K562 (cell line): Measurements from ENCODE around the gene TARBP2. TPM values are rescaled to one million over a fixed set of nuclear protein-coding genes. Genes with fewer than 3 reads are reported as not detected.

Experiments used
- ATAC-seq: fragments of 200-7000 bp; cut with Tn5 transposase; 3 replicates; pipeline ENCODE4 v1.9.1; 2020; ENCODE audit warnings: moderate library complexity
- BruUV-seq: library from RNA; stranded (reverse); fragments of 400-500 nt; replicated peaks from 2 replicates; lab custom pipeline; 2021; lab: Mats Ljungman, UMichigan
- CTCF ChIA-PET: fragments of 300-600 bp; formaldehyde crosslinking; extraction: SDS; loops from one replicate; lab custom pipeline; 2021; ENCODE audit warnings: low intra/inter-chr PET ratio; lab: Yijun Ruan, JAX
- POLR2A ChIA-PET: fragments of 300-600, 350-650 bp; sonication (Branson Sonifier 250); formaldehyde crosslinking; extraction: SDS; loops from one replicate; lab custom pipeline; 2021; ENCODE audit warnings: antibody characterized with exemption, inconsistent platforms; lab: Yijun Ruan, JAX
- DNase-seq, 4 experiments: peaks; one replicate each; pipeline versions ENCODE4 v3.0.0 to v3.0.0-alpha.2; 2011 to 2018; ENCODE audit warnings: low spot score in 3 of 4, mixed read lengths in 3 of 4; ENCODE audit errors: extremely low read depth in 1 of 4
- FAIRE-seq: peaks from 2 replicates; lab custom pipeline; 2011; peaks lifted over from hg19 to GRCh38; lab: Jason Lieb, UNC
- H2AFZ ChIP-seq: 2 replicates; pipeline ENCODE4 v1.6.0; 2011; ENCODE audit warnings: low read depth, low read length, control low read depth, inconsistent platforms
- H3K27ac ChIP-seq: fragments of 200-600 bp; 3 replicates; pipeline ENCODE4 v1.8.0; 2011; ENCODE audit warnings: low read depth, mild to moderate bottlenecking, control low read depth, inconsistent platforms, low read length, moderate library complexity, mixed read lengths; ENCODE audit errors: extremely low read depth
- H3K27me3 ChIP-seq, 2 experiments: fragments of 300-600 bp in 1 of 2; 2 replicates in 1 of 2; 3 replicates in 1 of 2; pipeline versions ENCODE4 v1.6.0 to v1.8.0; 2011; ENCODE audit warnings: inconsistent platforms in 2 of 2, low read length in 2 of 2, mild to moderate bottlenecking in 1 of 2, mixed read lengths in 1 of 2, moderate library complexity in 1 of 2; ENCODE audit not compliant: control insufficient read depth in 2 of 2, insufficient read depth in 2 of 2
- H3K36me3 ChIP-seq: fragments of 300-600 bp; 3 replicates; pipeline ENCODE4 v1.8.0; 2011; ENCODE audit warnings: mild to moderate bottlenecking, low read length, inconsistent platforms; ENCODE audit not compliant: control insufficient read depth, insufficient read depth
- H3K4me1 ChIP-seq, 2 experiments: fragments of 200-600 bp in 1 of 2; replicated peaks in 1 of 2; 2 replicates in 1 of 2; 3 replicates in 1 of 2; pipeline versions ENCODE4 v1.5.1 to v1.8.0; 2011; ENCODE audit warnings: inconsistent platforms in 2 of 2, low read length in 2 of 2, mild to moderate bottlenecking in 1 of 2, mixed read lengths in 1 of 2, moderate library complexity in 1 of 2; ENCODE audit not compliant: control insufficient read depth in 2 of 2, insufficient read depth in 2 of 2
- H3K4me2 ChIP-seq: 2 replicates; pipeline ENCODE4 v1.6.1; 2011; ENCODE audit warnings: low read length, control low read depth, inconsistent platforms, mixed read lengths; ENCODE audit not compliant: insufficient read depth
- H3K4me3 ChIP-seq: fragments of 200-600 bp; sonication (generic), shearing (Covaris generic); 2 replicates; pipeline ENCODE4 v1.5.1; 2016; ENCODE audit warnings: control low read depth, inconsistent platforms
- H3K79me2 ChIP-seq: fragments of 200-600 bp; 3 replicates; pipeline ENCODE4 v1.8.0; 2011; ENCODE audit warnings: low read length, inconsistent platforms; ENCODE audit not compliant: control insufficient read depth, insufficient read depth
- H3K9ac ChIP-seq, 2 experiments: 2 replicates each; pipeline versions ENCODE4 v1.6.0 to v1.6.1; 2011; ENCODE audit warnings: low read depth in 2 of 2, low read length in 2 of 2, control low read depth in 1 of 2, inconsistent platforms in 1 of 2, mild to moderate bottlenecking in 1 of 2, mixed read lengths in 1 of 2; ENCODE audit not compliant: insufficient read depth in 1 of 2
- H3K9me1 ChIP-seq: one replicate; pipeline ENCODE4 v1.6.0; 2011; ENCODE audit warnings: inconsistent platforms, mild to moderate bottlenecking, low read length, moderate library complexity; ENCODE audit not compliant: control insufficient read depth, insufficient read depth
- H3K9me3 ChIP-seq: replicated peaks from 2 replicates; pipeline ENCODE4 v1.5.1; 2011; ENCODE audit warnings: low read depth, low read length, inconsistent platforms; ENCODE audit not compliant: control insufficient read depth, insufficient read depth
- H4K20me1 ChIP-seq: replicated peaks from 2 replicates; pipeline ENCODE4 v1.6.1; 2011; ENCODE audit warnings: low read length, inconsistent platforms, mixed read lengths; ENCODE audit not compliant: control insufficient read depth, insufficient read depth
- ADNP ChIP-seq: fragments of 200-800 bp; sonication (Bioruptor generic); IDR thresholded peaks from 2 replicates; pipeline ENCODE4 v1.6.1; 2016; ENCODE audit warnings: missing genetic modification characterization, missing compliant biosample characterization
- AFF1 ChIP-seq, 2 experiments: fragments of 450-650 bp; IDR thresholded peaks; 2 replicates each; pipeline ENCODE4 v1.6.1; 2018; ENCODE audit warnings: mild to moderate bottlenecking in 2 of 2, low read depth in 1 of 2; ENCODE audit not compliant: partially characterized antibody in 2 of 2
- BRD9 ChIP-seq: fragments of 450-650 bp; IDR thresholded peaks from 2 replicates; pipeline ENCODE4 v1.6.1; 2018; ENCODE audit warnings: low read depth; ENCODE audit not compliant: partially characterized antibody
- CCNT2 ChIP-seq: IDR thresholded peaks from 2 replicates; pipeline ENCODE4 v1.6.1; 2011; ENCODE audit warnings: borderline replicate concordance, low read depth, mild to moderate bottlenecking, moderate library complexity, mixed read lengths, low read length; ENCODE audit not compliant: insufficient read length; ENCODE audit errors: extremely low read depth
- CREB1 ChIP-seq, 2 experiments: sonication (generic) in 1 of 2; formaldehyde crosslinking in 1 of 2; IDR thresholded peaks; 2 replicates each; pipeline versions ENCODE4 v1.6.1 to v1.8.0; 2012 to 2022; ENCODE audit warnings: inconsistent platforms in 1 of 2, mild to moderate bottlenecking in 1 of 2, missing genetic modification reagents in 1 of 2, moderate library complexity in 1 of 2
- DIDO1 ChIP-seq: fragments of 450-650 bp; IDR thresholded peaks from 2 replicates; pipeline ENCODE4 v1.6.1; 2016; ENCODE audit warnings: low read depth, missing biosample characterization, missing genetic modification characterization
- HINFP ChIP-seq: fragments of 450-650 bp; conservative IDR thresholded peaks from 2 replicates; pipeline ENCODE4 v1.6.1; 2016; ENCODE audit warnings: missing genetic modification characterization, low read depth, mild to moderate bottlenecking, control low read depth, missing compliant biosample characterization
- HNRNPK ChIP-seq: fragments of 200-400 bp; formaldehyde crosslinking; IDR thresholded peaks from one replicate; pipeline ENCODE4 v1.6.1; 2018; ENCODE audit warnings: mild to moderate bottlenecking, low read depth, low read length; ENCODE audit not compliant: poor library complexity, severe bottlenecking
- MITF ChIP-seq: IDR thresholded peaks from 2 replicates; pipeline ENCODE4 v1.6.1; 2014; ENCODE audit warnings: antibody characterized with exemption
- RNF219 ChIP-seq: fragments of 250-450 bp; sonication (Bioruptor Pico); IDR thresholded peaks from 2 replicates; pipeline ENCODE4 v1.5.0; 2022; ENCODE audit warnings: mild to moderate bottlenecking
- SMAD4 ChIP-seq: fragments of 250-450 bp; sonication (Bioruptor Pico); conservative IDR thresholded peaks from 2 replicates; pipeline ENCODE4 v1.8.0; 2021; ENCODE audit warnings: inconsistent platforms, mild to moderate bottlenecking, moderate library complexity
- ZNF324 ChIP-seq: fragments of 250-450 bp; sonication (Bioruptor Pico); IDR thresholded peaks from 2 replicates; pipeline ENCODE4 v1.4.0; 2020; ENCODE audit warnings: mild to moderate bottlenecking
- WGBS: fragments of 100-300 bp; shearing (Covaris generic); methylation state at CpG from one replicate; pipeline ENCODE4 v1.1.6; 2016; ENCODE audit warnings: low coverage, mixed read lengths; ENCODE audit not compliant: insufficient coverage; ENCODE audit errors: missing lambda C conversion rate; 5-methylcytosine and 5-hydroxymethylcytosine counted together
- in situ Hi-C: fragments of 300-500 bp; cut with MboI; formaldehyde crosslinking; loops from 4 replicates; pipeline ENCODE4 v1.15.0; 2018; ENCODE audit warnings: inconsistent platforms, mixed read lengths
- intact Hi-C: fragments of 100-400 bp; cut with micrococcal nuclease; formaldehyde crosslinking; loops from 2 replicates; pipeline ENCODE4 v1.14.2; 2022
- polyA plus RNA-seq, 8 experiments: library from polyadenylated mRNA; depleted of rRNA in 4 of 8; stranded (reverse) in 5 of 8; unstranded in 3 of 8; fragments of >200 nt; fragmentation: Nextera tagmentation in 2 of 8; fragmentation: Illumina TruSeq in 1 of 8; extraction: Ambion mirVana in 2 of 8; extraction: Trizol in 1 of 8; gene quantifications; 2 replicates each; pipeline versions ENCODE4 v1.2.1 to v1.2.3, GENCODE V29; 2011 to 2014; ENCODE audit warnings: inconsistent platforms in 1 of 8, missing spikeins in 1 of 8
- total RNA-seq, 7 experiments: library from RNA; depleted of rRNA in 6 of 7; stranded (reverse); fragments of >200 nt in 6 of 7; fragmentation: Illumina TruSeq in 2 of 7; extraction: Trizol in 2 of 7; gene quantifications; 2 replicates each; pipeline versions ENCODE4 v1.2.1 to v1.2.3, GENCODE V29; 2011 to 2021; ENCODE audit warnings: low replicate concordance in 1 of 7

Gene TARBP2
- total and polyA plus RNA-seq, 9 of the 15 experiments (the other 6 are each of a cell fraction or from before 2014, with no cell fraction given), result 5.6 to 69.0 (median 44.6) TPM

- Histone ChIP-seq H3K27me3 (no peaks in the 10 kb centered on the region; a peak in 1 of 5 replicates), H3K9me3 (no peaks in the 10 kb centered on the region), H3K79me2 (no peaks in the 10 kb centered on the region), H3K4me1 (no peaks in the 10 kb centered on the region), H3K27ac (no peak overlapping the region), H2AFZ (no peak overlapping the region), H3K36me3 (peaks cover 72% of the 10 kb centered on the region), H3K4me2 (no peak overlapping the region), H3K9ac (no peak overlapping the region), H3K4me3 (no peak overlapping the region), H4K20me1 (no peaks in the 10 kb centered on the region), H3K9me1 (no peaks in the 10 kb centered on the region)
- DNase-seq (no peak), FAIRE-seq (no peak), ATAC-seq (no peak)
- POLR2A ChIA-PET, result interaction anchor here (1.1 to 1.2 kb wide), 3 partner anchors 13 to 318 kb away, joined by 4 to 5 read pairs (median 4); no protein-coding TSS in a partner anchor
- no peak for TF ChIP-seq AFF1 (IDR thresholded peaks at IDR 0.05; ENCODE audit: low read depth in 1 of 2, partially characterized antibody in 2 of 2)
- TF ChIP-seq CCNT2, result no peak
- TF ChIP-seq ADNP (tag), result no peak
- TF ChIP-seq ZNF324 (CRISPR knock-in tag), result no peak
- no peak for TF ChIP-seq HINFP (tag)
- TF ChIP-seq CREB1 (IDR thresholded peaks at IDR 0.05), result no peak
- TF ChIP-seq CREB1 (CRISPR knock-in tag; IDR thresholded peaks at IDR 0.05), result no peak
- TF ChIP-seq DIDO1 (tag), result no peak
- no peak for TF ChIP-seq RNF219 (CRISPR knock-in tag)
- TF ChIP-seq HNRNPK, result no peak
- TF ChIP-seq SMAD4, result no peak
- no peak for TF ChIP-seq BRD9
- no peak for TF ChIP-seq MITF
- intact Hi-C loops, result no loop called here
- BruUV-seq, result no TSS peak
- 47% methylated on average over 2 of the region's 2 CpGs for whole genome bisulfite sequencing
- CTCF ChIA-PET, result no interaction called here
- in situ Hi-C loops, result no loop called here
Measured at GRCh38 chr12:53515291-53515680, 14.2 kb downstream of the TARBP2 start.
